Neural cell (in vitro differentiated cells): Measurements from ENCODE around the gene GPR107. TPM values are rescaled to one million over a fixed set of nuclear protein-coding genes. Genes with fewer than 3 reads are reported as not detected.

Experiments
- H2AFZ ChIP-seq: fragments of 200-600, 300-800 bp; sonication (generic), shearing (Covaris generic); 2 replicates; pipeline ENCODE4 v1.6.0; 2014; ENCODE audit warnings: low read depth, mild to moderate bottlenecking, antibody characterized with exemption, low read length, moderate library complexity
- H3F3A ChIP-seq: fragments of 200-600 bp; shearing (Covaris generic); 2 replicates; pipeline ENCODE4 v1.6.1; 2016; ENCODE audit warnings: mild to moderate bottlenecking, moderate library complexity, mixed read lengths, antibody characterized with exemption, low read length; ENCODE audit not compliant: insufficient read depth, poor library complexity, severe bottlenecking
- H3K27ac ChIP-seq: fragments of 200-600, 300-800 bp; sonication (generic), shearing (Covaris generic); 2 replicates; pipeline ENCODE4 v1.5.1; 2014; ENCODE audit warnings: mild to moderate bottlenecking, low read length, moderate library complexity
- H3K27me3 ChIP-seq: fragments of 300-800, 200-600 bp; sonication (generic), shearing (Covaris generic); 2 replicates; pipeline ENCODE4 v1.6.0; 2014; ENCODE audit warnings: mild to moderate bottlenecking, low read depth, low read length, moderate library complexity; ENCODE audit not compliant: insufficient read depth
- H3K36me3 ChIP-seq: fragments of 300-800, 200-600 bp; sonication (generic), shearing (Covaris generic); 2 replicates; pipeline ENCODE4 v1.5.1; 2014; ENCODE audit warnings: mild to moderate bottlenecking, antibody characterized with exemption, low read length, moderate library complexity; ENCODE audit not compliant: insufficient read depth
- H3K4me2 ChIP-seq: fragments of 300-800, 200-600 bp; sonication (generic), shearing (Covaris generic); 2 replicates; pipeline ENCODE4 v1.6.0; 2014; ENCODE audit warnings: mild to moderate bottlenecking, low read length
- H3K4me3 ChIP-seq: fragments of 300-800, 200-600 bp; sonication (generic), shearing (Covaris generic); 2 replicates; pipeline ENCODE4 v1.5.1; 2014; ENCODE audit warnings: mild to moderate bottlenecking, low read length, moderate library complexity
- H3K79me2 ChIP-seq: fragments of 200-600 bp; shearing (Covaris generic); replicated peaks from 2 replicates; pipeline ENCODE4 v1.6.0; 2014; ENCODE audit warnings: mild to moderate bottlenecking, low read length, moderate library complexity; ENCODE audit not compliant: insufficient read depth
- H3K9ac ChIP-seq: fragments of 300-800, 200-600 bp; sonication (generic), shearing (Covaris generic); 2 replicates; pipeline ENCODE4 v1.6.1; 2016; ENCODE audit warnings: mild to moderate bottlenecking, low read length, mixed read lengths
- H3K9me2 ChIP-seq: fragments of 200-600 bp; shearing (Covaris generic); 2 replicates; pipeline ENCODE4 v1.6.1; 2016; ENCODE audit warnings: mild to moderate bottlenecking, low read length, mixed read lengths; ENCODE audit not compliant: insufficient read depth
- H3K9me3 ChIP-seq: fragments of 200-600, 300-800 bp; sonication (generic), shearing (Covaris generic); 2 replicates; pipeline ENCODE4 v1.6.1; 2016; ENCODE audit warnings: mild to moderate bottlenecking, mixed run types, low read length, moderate library complexity, mixed read lengths
- H4K20me1 ChIP-seq: fragments of 200-600 bp; shearing (Covaris generic); 2 replicates; pipeline ENCODE4 v1.6.1; 2016; ENCODE audit warnings: mild to moderate bottlenecking, mixed run types; ENCODE audit not compliant: insufficient read depth
- EP300 ChIP-seq: fragments of 450-650 bp; conservative IDR thresholded peaks from 2 replicates; pipeline ENCODE4 v1.6.1; 2014; ENCODE audit warnings: antibody characterized with exemption, mild to moderate bottlenecking, moderate library complexity; ENCODE audit not compliant: poor library complexity, severe bottlenecking
- EZH2 ChIP-seq: fragments of 200-600, 300-800 bp; shearing (Covaris generic), sonication (generic); IDR thresholded peaks from 2 replicates; pipeline ENCODE4 v1.6.1; 2014; ENCODE audit warnings: antibody characterized with exemption, low read length, borderline replicate concordance, mild to moderate bottlenecking; ENCODE audit not compliant: insufficient read depth, poor library complexity, severe bottlenecking
- MXI1 ChIP-seq: fragments of 450-650 bp; conservative IDR thresholded peaks from 2 replicates; pipeline ENCODE4 v1.6.1; 2014; ENCODE audit warnings: antibody characterized with exemption, mild to moderate bottlenecking; ENCODE audit not compliant: poor library complexity, severe bottlenecking
- POLR2AphosphoS5 ChIP-seq: IDR thresholded peaks from 2 replicates; pipeline ENCODE4 v1.6.1; 2012
- RAD21 ChIP-seq: fragments of 450-650 bp; conservative IDR thresholded peaks from 2 replicates; pipeline ENCODE4 v1.6.1; 2014; ENCODE audit warnings: antibody characterized with exemption, mild to moderate bottlenecking, moderate library complexity
- SMC3 ChIP-seq: fragments of 450-650 bp; conservative IDR thresholded peaks from 2 replicates; pipeline ENCODE4 v1.6.1; 2014; ENCODE audit warnings: antibody characterized with exemption, mild to moderate bottlenecking, moderate library complexity; ENCODE audit not compliant: poor library complexity
- TAF1 ChIP-seq: IDR thresholded peaks from 2 replicates; pipeline ENCODE4 v1.6.1; 2012; ENCODE audit warnings: low read depth
- polyA plus RNA-seq: library from polyadenylated mRNA; depleted of rRNA; stranded (reverse); fragments of >200 nt; gene quantifications from 2 replicates; pipeline ENCODE4 v1.2.3, GENCODE V29; 2014
- TF ChIP-seq, protein P1 (sequence below): fragments of 450-650 bp; IDR thresholded peaks from 2 replicates; pipeline ENCODE4 v1.5.1; 2014; ENCODE audit warnings: antibody characterized with exemption, mild to moderate bottlenecking, moderate library complexity; ENCODE audit not compliant: poor library complexity, severe bottlenecking
- TF ChIP-seq, protein P2 (sequence below): IDR thresholded peaks from 2 replicates; pipeline ENCODE4 v1.6.1; 2012; ENCODE audit warnings: borderline replicate concordance

Gene GPR107
- polyA plus RNA-seq, 1 donor from 2014 or later: 21.5 TPM

DNA sequence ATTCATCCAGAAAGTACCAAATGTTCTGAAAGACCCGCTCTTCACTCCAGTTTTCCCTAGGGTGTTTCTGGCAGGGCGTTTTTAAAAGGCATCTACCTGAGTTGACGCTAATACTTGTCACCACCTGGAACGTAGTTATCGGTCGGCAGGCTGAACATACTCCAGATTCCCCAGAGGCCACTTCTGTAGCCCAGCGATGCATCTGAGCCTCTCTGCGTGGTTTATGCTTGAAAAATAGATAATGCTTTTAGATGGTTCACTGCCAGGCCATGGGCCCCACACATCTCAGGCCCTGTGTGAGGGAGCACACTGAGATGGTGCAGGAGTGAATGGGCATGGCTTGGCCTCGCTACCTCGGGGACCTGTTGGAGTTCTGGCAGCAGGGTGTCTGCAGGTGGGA, 85.5 kb downstream of the GPR107 start:
- no peaks in the 10 kb centered on the region for H3K27me3 ChIP-seq
- no peak overlapping the region for H3K4me3 ChIP-seq
- H4K20me1 ChIP-seq: no peaks in the 10 kb centered on the region
- H3K79me2 ChIP-seq: no peaks in the 10 kb centered on the region
- H3K4me2 ChIP-seq: no peak overlapping the region
- H3K27ac ChIP-seq: no peak overlapping the region
- TF ChIP-seq RAD21 (no peak), MXI1 (no peak)
- no peak overlapping the region for H3K9ac ChIP-seq
- H3K9me2 ChIP-seq: no peaks in the 10 kb centered on the region
- no peaks in the 10 kb centered on the region for H3K36me3 ChIP-seq
- H3F3A ChIP-seq: no peaks in the 10 kb centered on the region
- H3K9me3 ChIP-seq: no peaks in the 10 kb centered on the region
- no peak overlapping the region for H2AFZ ChIP-seq

DNA sequence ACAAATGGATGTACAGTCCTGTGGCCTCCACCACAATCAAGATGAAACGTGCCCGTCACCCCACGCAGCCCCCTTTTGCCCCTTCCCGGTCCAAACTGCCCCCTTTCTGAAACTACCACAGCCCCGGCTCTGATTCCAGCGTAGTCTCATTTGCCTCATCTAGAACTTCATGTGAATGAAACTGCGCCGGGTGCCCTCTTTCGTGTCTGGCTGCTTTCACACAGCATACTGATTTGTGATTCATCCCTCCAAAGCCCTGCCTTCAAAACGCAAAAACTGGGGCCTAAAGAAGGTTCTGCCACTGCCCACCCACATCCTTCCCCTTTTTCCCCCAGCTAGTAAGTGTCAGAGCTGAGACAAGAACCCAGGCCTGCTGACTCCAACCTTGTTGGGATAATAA, 87.0 kb downstream of the GPR107 start:
- TF ChIP-seq MXI1: no peak
- no peak for TF ChIP-seq RAD21
- TF ChIP-seq EZH2: no peak
- TF ChIP-seq EP300: no peak
- TF ChIP-seq, protein P1, sequence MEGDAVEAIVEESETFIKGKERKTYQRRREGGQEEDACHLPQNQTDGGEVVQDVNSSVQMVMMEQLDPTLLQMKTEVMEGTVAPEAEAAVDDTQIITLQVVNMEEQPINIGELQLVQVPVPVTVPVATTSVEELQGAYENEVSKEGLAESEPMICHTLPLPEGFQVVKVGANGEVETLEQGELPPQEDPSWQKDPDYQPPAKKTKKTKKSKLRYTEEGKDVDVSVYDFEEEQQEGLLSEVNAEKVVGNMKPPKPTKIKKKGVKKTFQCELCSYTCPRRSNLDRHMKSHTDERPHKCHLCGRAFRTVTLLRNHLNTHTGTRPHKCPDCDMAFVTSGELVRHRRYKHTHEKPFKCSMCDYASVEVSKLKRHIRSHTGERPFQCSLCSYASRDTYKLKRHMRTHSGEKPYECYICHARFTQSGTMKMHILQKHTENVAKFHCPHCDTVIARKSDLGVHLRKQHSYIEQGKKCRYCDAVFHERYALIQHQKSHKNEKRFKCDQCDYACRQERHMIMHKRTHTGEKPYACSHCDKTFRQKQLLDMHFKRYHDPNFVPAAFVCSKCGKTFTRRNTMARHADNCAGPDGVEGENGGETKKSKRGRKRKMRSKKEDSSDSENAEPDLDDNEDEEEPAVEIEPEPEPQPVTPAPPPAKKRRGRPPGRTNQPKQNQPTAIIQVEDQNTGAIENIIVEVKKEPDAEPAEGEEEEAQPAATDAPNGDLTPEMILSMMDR: no peak
- TF ChIP-seq, protein P2, sequence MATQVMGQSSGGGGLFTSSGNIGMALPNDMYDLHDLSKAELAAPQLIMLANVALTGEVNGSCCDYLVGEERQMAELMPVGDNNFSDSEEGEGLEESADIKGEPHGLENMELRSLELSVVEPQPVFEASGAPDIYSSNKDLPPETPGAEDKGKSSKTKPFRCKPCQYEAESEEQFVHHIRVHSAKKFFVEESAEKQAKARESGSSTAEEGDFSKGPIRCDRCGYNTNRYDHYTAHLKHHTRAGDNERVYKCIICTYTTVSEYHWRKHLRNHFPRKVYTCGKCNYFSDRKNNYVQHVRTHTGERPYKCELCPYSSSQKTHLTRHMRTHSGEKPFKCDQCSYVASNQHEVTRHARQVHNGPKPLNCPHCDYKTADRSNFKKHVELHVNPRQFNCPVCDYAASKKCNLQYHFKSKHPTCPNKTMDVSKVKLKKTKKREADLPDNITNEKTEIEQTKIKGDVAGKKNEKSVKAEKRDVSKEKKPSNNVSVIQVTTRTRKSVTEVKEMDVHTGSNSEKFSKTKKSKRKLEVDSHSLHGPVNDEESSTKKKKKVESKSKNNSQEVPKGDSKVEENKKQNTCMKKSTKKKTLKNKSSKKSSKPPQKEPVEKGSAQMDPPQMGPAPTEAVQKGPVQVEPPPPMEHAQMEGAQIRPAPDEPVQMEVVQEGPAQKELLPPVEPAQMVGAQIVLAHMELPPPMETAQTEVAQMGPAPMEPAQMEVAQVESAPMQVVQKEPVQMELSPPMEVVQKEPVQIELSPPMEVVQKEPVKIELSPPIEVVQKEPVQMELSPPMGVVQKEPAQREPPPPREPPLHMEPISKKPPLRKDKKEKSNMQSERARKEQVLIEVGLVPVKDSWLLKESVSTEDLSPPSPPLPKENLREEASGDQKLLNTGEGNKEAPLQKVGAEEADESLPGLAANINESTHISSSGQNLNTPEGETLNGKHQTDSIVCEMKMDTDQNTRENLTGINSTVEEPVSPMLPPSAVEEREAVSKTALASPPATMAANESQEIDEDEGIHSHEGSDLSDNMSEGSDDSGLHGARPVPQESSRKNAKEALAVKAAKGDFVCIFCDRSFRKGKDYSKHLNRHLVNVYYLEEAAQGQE: no peak
- TF ChIP-seq POLR2AphosphoS5: no peak
- no peak for TF ChIP-seq SMC3
- no peak for TF ChIP-seq TAF1
- no peak overlapping the region for H3K9ac ChIP-seq
- no peaks in the 10 kb centered on the region for H3K36me3 ChIP-seq
- H3F3A ChIP-seq: no peaks in the 10 kb centered on the region
- no peaks in the 10 kb centered on the region for H4K20me1 ChIP-seq
- no peak overlapping the region for H3K27ac ChIP-seq
- H2AFZ ChIP-seq: no peak overlapping the region
- no peaks in the 10 kb centered on the region for H3K79me2 ChIP-seq
- no peaks in the 10 kb centered on the region for H3K27me3 ChIP-seq
- no peaks in the 10 kb centered on the region for H3K9me3 ChIP-seq
- H3K4me2 ChIP-seq: no peak overlapping the region
- H3K4me3 ChIP-seq: no peak overlapping the region
- no peaks in the 10 kb centered on the region for H3K9me2 ChIP-seq

DNA sequence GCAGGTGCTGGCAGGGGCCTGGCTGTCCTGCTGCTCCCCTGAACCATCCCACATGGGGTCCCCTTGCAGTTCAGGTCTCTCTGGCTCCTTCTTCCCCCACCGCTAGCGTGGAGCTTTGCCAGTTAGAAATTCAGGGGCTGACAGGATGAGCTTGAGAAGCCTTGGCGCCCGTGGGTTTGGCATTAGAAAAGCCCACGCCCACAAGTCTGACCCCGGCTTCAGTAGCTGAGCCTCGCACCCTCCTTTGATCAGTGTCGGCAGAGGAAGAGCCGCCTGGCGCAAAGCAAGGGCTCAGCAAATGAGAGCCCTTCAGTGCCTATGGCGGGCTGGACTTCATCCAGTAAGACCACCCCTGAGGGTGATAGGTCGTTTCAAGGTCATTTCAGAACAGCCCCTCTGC, 88.3 kb downstream of the GPR107 start:
- Histone ChIP-seq H3F3A (no peaks in the 10 kb centered on the region), H3K9ac (no peak overlapping the region), H3K4me2 (no peak overlapping the region), H4K20me1 (no peaks in the 10 kb centered on the region), H3K36me3 (no peaks in the 10 kb centered on the region), H3K4me3 (no peak overlapping the region), H3K79me2 (no peaks in the 10 kb centered on the region), H2AFZ (no peak overlapping the region), H3K27ac (no peak overlapping the region), H3K9me2 (no peaks in the 10 kb centered on the region), H3K27me3 (no peaks in the 10 kb centered on the region), H3K9me3 (no peaks in the 10 kb centered on the region)
- TF ChIP-seq, protein P2: no peak
- no peak for TF ChIP-seq EZH2
- no peak for TF ChIP-seq RAD21
- TF ChIP-seq EP300: no peak
- no peak for TF ChIP-seq MXI1
- TF ChIP-seq, protein P1: no peak
- no peak for TF ChIP-seq SMC3
- TF ChIP-seq POLR2AphosphoS5: no peak
- no peak for TF ChIP-seq TAF1
